Cardiac fibroblast (primary cell): ENCODE data around the gene PGM1.

ENCODE experiments used
- DNase-seq, 2 donors: peaks; one replicate each; pipeline versions ENCODE4 v3.0.0 to v3.0.0-alpha.2; 2010; ENCODE audit warnings: low read depth in 2 of 2
- H3K4me3 ChIP-seq, 2 donors: replicated peaks in 1 of 2; 1 replicate in 1 of 2; 2 replicates in 1 of 2; pipeline ENCODE4 v1.5.1; 2011; ENCODE audit warnings: low read depth in 2 of 2, low read length in 2 of 2, mild to moderate bottlenecking in 2 of 2, moderate library complexity in 1 of 2
- CTCF ChIP-seq: IDR thresholded peaks from one replicate; pipeline ENCODE4 v1.5.1; 2011; ENCODE audit warnings: low read depth, mild to moderate bottlenecking, low read length, inconsistent platforms

Gene PGM1

GRCh38 chr1:63611231-63611630 is 18.0 kb downstream of the PGM1 start:
- H3K4me3 ChIP-seq, result no peak overlapping the region
- DNase-seq, result peak in 1 of 2 donors; percentile 25

GRCh38 chr1:63612564-63612963 is 19.4 kb downstream of the PGM1 start:
- no peak for TF ChIP-seq CTCF
- H3K4me3 ChIP-seq, result no peak overlapping the region
- peak in 1 of 2 donors; percentile 43 for DNase-seq

More at GRCh38 chr1:63611231-63611630, 18.0 kb downstream of the PGM1 start:
- TF ChIP-seq CTCF, result no peak

GRCh38 chr1:63612971-63613370 is 19.8 kb downstream of the PGM1 start:
- no peak for DNase-seq
- no peak overlapping the region for H3K4me3 ChIP-seq
- no peak for TF ChIP-seq CTCF

- peak; percentile 53 for TF ChIP-seq CTCF
- peak; percentile 87 to 88 for DNase-seq
- no peak overlapping the region for H3K4me3 ChIP-seq
Measured at GRCh38 chr1:63615768-63616420, 22.7 kb downstream of the PGM1 start.

GRCh38 chr1:63617450-63617849 is 24.2 kb downstream of the PGM1 start:
- TF ChIP-seq CTCF, result no peak
- no peak for DNase-seq
- no peak overlapping the region for H3K4me3 ChIP-seq

- no peak overlapping the region for H3K4me3 ChIP-seq
- no peak for TF ChIP-seq CTCF
- DNase-seq, result peak in 1 of 2 donors; percentile 38
Measured at GRCh38 chr1:63618011-63618410, 24.8 kb downstream of the PGM1 start.

- no peak for TF ChIP-seq CTCF
- DNase-seq, result no peak
Measured at GRCh38 chr1:63619558-63619957, 26.3 kb downstream of the PGM1 start.

More at GRCh38 chr1:63619558-63619957, 26.3 kb downstream of the PGM1 start:
- no peak overlapping the region for H3K4me3 ChIP-seq
